Body of pancreas (tissue), 4 donors: ENCODE data around the gene TWIST1. TPM values are rescaled to one million over a fixed set of nuclear protein-coding genes. Genes with fewer than 3 reads are reported as not detected.

Experiments
- ATAC-seq: fragments of 150-250 bp; one replicate; pipeline ENCODE4 v1.9.1; 2016
- DNase-seq, 4 donors: peaks; one replicate each; pipeline ENCODE4 v3.0.0-alpha.2; 2019
- H3K27ac ChIP-seq, 4 donors: fragments of 200-600 bp; sonication (generic); 1 replicate in 3 of 4; 2 replicates in 1 of 4; pipeline versions ENCODE4 v1.5.1 to v1.6.1; 2016 to 2019; ENCODE audit warnings: mild to moderate bottlenecking in 1 of 4, mixed read lengths in 1 of 4, moderate library complexity in 1 of 4
- H3K27me3 ChIP-seq, 2 donors: fragments of 200-600 bp; sonication (generic); one replicate each; pipeline ENCODE4 v1.6.0; 2016; ENCODE audit warnings: mild to moderate bottlenecking in 1 of 2
- H3K36me3 ChIP-seq, 2 donors: fragments of 200-600 bp; sonication (generic); replicated peaks in 1 of 2; 2 replicates each; pipeline ENCODE4 v1.5.1; 2016; ENCODE audit warnings: low read depth in 2 of 2; ENCODE audit not compliant: insufficient read depth in 1 of 2
- H3K4me1 ChIP-seq: fragments of 200-600 bp; sonication (generic); one replicate; pipeline ENCODE4 v1.6.0; 2016
- H3K4me3 ChIP-seq, 2 donors: fragments of 200-600 bp; sonication (generic); 1 replicate in 1 of 2; 2 replicates in 1 of 2; pipeline ENCODE4 v1.5.1; 2016 to 2019
- H3K9me3 ChIP-seq, 3 donors: fragments of 200-600 bp; sonication (generic); 1 replicate in 2 of 3; 2 replicates in 1 of 3; pipeline ENCODE4 v1.5.1; 2016
- POLR2A ChIP-seq, 3 donors: fragments of 450-650 bp; IDR thresholded peaks; one replicate each; pipeline ENCODE4 v1.6.1; 2016; ENCODE audit warnings: antibody characterized with exemption in 3 of 3, mild to moderate bottlenecking in 2 of 3
- WGBS, 2 donors: methylation state at CpG; one replicate each; pipeline ENCODE4 v1.1.5; 2017; 5-methylcytosine and 5-hydroxymethylcytosine counted together
- intact Hi-C: fragments of 100-400 bp; cut with DNase I; formaldehyde crosslinking; loops from one replicate; pipeline ENCODE4 v1.15.1; 2023
- total RNA-seq, 2 donors: library from RNA; depleted of rRNA; stranded (reverse); fragments of >200 nt; gene quantifications; one replicate each; pipeline ENCODE4 v1.1.0, GENCODE V29; 2016
- TF ChIP-seq, protein P1 (sequence below), 7 experiments: fragments of 450-650 bp in 4 of 7; fragments of 200-600 bp in 3 of 7; sonication (generic) in 3 of 7; IDR thresholded peaks; one replicate each; pipeline ENCODE4 v1.5.1; 2016 to 2019; ENCODE audit warnings: antibody characterized with exemption in 7 of 7

TWIST1 gene
- total RNA-seq, 2 donors from 2014 or later = 0.52 to 3.0 TPM

DNA sequence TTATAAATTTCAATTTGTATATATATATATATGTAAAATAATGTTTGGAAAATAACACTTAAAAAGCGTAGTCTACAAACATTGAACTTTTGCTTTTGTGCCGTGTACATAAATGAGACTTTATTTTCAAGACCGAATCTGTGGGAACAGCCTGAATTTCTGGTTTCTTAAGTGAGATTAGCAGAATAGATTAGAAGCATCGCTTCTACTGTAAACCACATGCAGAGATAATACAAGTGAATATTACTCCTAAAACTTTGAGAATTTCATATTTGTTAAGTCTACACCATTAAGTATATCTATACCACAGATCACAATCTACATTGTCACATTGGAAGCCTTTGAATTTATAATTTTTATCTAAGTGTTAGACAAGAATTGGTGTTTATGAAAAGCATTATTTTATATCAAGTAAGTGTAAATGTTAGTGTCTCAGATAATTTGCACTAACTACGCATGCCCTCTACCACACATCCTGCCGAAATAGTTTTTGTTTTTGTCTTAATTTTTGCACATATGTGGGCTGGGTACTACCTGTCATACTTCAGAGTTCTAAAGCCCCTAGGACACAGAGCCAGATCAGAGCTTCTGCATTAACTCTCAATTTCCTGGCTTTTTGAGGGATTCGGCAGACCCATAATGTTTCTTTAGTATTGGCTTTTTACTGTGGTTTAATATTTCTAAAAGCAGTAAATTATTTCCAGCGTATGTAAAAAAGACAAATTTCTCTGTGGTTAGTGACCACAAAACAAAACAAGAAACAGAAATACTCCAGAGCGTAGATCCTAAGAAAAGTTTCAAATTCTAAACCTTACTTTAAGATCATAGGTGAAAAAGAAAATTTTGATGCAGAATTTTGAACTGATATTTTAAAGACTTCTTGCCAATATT lies 20.0 kb downstream of the TWIST1 start:
- no peaks in the 10 kb centered on the region for H3K27me3 ChIP-seq
- no peak overlapping the region for H3K27ac ChIP-seq
- no peaks in the 10 kb centered on the region for H3K36me3 ChIP-seq
- intact Hi-C loops = no loop called here
- ATAC-seq = no peak
- H3K9me3 ChIP-seq = no peaks in the 10 kb centered on the region
- no peaks in the 10 kb centered on the region for H3K4me1 ChIP-seq
- no peak overlapping the region for H3K4me3 ChIP-seq
- DNase-seq = no peak
- TF ChIP-seq, protein P1, sequence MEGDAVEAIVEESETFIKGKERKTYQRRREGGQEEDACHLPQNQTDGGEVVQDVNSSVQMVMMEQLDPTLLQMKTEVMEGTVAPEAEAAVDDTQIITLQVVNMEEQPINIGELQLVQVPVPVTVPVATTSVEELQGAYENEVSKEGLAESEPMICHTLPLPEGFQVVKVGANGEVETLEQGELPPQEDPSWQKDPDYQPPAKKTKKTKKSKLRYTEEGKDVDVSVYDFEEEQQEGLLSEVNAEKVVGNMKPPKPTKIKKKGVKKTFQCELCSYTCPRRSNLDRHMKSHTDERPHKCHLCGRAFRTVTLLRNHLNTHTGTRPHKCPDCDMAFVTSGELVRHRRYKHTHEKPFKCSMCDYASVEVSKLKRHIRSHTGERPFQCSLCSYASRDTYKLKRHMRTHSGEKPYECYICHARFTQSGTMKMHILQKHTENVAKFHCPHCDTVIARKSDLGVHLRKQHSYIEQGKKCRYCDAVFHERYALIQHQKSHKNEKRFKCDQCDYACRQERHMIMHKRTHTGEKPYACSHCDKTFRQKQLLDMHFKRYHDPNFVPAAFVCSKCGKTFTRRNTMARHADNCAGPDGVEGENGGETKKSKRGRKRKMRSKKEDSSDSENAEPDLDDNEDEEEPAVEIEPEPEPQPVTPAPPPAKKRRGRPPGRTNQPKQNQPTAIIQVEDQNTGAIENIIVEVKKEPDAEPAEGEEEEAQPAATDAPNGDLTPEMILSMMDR (IDR thresholded peaks at IDR 0.05) = no peak
- no peak for TF ChIP-seq POLR2A (IDR thresholded peaks at IDR 0.05)
- 65 to 76% methylated on average over 9 of the region's 9 CpGs for WGBS, 2 donors

DNA sequence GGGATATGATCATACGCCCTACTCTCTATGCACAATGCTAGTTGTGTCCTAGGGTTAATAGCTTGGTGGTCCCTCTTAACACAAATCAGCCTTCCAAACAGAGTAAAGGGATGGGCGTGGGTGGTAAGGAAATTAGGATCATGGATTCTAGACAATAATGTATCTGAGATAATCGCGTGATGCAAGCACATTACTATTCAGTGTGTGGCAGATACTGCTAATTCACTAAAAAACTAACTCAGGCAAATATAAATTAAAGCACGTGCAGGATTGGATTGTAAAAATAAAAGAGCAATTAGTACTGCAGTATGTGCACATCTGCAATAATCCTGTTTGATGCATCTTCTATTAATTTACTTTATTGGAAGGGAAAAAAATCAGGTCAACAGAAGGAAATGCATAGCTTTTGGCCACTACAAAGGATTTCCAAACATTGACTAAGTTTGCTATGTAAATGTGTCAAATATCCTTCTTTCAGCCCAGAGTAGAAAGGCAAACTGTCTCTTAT lies 22.0 kb downstream of the TWIST1 start:
- TF ChIP-seq, protein P1 (IDR thresholded peaks at IDR 0.05) = no peak
- no peak for TF ChIP-seq POLR2A (IDR thresholded peaks at IDR 0.05)
- 53 to 58% methylated on average over 5 of the region's 5 CpGs for WGBS, 2 donors
- ATAC-seq = no peak
- Histone ChIP-seq H3K4me1 (no peaks in the 10 kb centered on the region), H3K9me3 (no peaks in the 10 kb centered on the region), H3K36me3 (no peaks in the 10 kb centered on the region), H3K27me3 (no peaks in the 10 kb centered on the region), H3K4me3 (no peak overlapping the region), H3K27ac (no peak overlapping the region)
- DNase-seq = no peak
- intact Hi-C loops = no loop called here

DNA sequence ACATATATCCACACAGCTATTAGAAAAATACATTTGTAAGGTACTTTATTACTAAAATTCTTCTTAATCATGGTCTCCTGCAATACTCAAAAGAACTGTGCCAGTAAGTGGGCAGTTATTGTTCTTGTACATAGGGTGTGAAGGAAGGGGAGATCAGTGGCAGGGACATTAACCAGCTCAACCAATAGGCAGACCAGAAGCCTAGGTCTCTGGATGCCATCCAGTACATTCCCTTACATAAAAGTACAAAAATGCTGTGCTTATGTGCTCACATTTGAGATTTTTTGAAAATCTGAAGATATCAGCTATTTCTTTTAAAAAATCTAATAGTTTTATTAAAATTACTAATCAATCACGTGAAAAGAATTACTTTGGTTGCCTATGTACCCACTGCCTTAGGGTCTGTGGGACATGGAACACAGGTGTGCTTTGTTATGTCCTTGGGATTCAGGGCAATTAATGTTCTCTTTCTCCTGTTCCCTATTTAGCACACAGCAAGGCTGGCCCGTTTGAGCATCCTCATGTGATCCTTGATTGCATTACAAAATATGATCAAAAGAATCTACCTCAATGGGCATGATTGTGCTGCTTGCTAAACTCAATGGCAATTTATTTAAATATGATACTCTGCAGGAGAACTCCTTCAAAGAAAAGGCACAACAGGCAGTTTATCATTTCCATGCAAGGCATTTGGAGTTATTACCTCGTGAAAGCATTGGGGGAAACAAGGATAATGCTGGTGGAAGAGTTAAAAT lies 22.7 kb downstream of the TWIST1 start:
- no peak for ATAC-seq
- WGBS, 2 donors = 28 to 35% methylated on average over 3 of the region's 3 CpGs

DNA sequence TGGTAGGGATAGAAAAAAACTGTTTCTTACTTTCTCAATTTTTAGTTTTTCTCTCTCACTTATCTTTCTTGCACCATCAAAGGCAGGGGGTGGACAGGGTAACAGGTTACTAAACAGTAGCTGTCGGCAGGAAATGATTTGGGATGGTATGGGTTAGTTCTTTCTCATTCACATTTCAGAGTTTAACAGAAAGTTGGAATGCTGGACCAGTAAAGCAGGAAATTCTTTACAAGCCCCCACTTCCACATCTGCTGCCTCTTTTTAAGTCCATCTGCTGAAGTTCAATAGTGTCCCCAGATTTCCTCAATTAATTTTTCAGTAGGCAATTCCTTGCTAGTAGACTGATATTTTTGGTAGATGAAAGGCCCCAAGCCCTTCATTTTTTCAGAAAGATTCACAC lies 23.3 kb downstream of the TWIST1 start:
- intact Hi-C loops = no loop called here
- H3K27ac ChIP-seq = no peak overlapping the region
- TF ChIP-seq, protein P1 (IDR thresholded peaks at IDR 0.05) = no peak
- TF ChIP-seq POLR2A (IDR thresholded peaks at IDR 0.05) = no peak
- H3K9me3 ChIP-seq = no peaks in the 10 kb centered on the region
- H3K4me3 ChIP-seq = no peak overlapping the region
- no peaks in the 10 kb centered on the region for H3K4me1 ChIP-seq
- DNase-seq = no peak
- no peaks in the 10 kb centered on the region for H3K27me3 ChIP-seq
- no peaks in the 10 kb centered on the region for H3K36me3 ChIP-seq
- 42 to 43% methylated on average over 1 of the region's 1 CpG for WGBS, 2 donors
- no peak for ATAC-seq

More for the DNA sequence above, 22.7 kb downstream of the TWIST1 start:
- Histone ChIP-seq H3K27me3 (no peaks in the 10 kb centered on the region), H3K27ac (no peak overlapping the region), H3K4me1 (no peaks in the 10 kb centered on the region), H3K4me3 (no peak overlapping the region), H3K9me3 (no peaks in the 10 kb centered on the region), H3K36me3 (no peaks in the 10 kb centered on the region)
- TF ChIP-seq, protein P1 (IDR thresholded peaks at IDR 0.05) = no peak
- no peak for TF ChIP-seq POLR2A (IDR thresholded peaks at IDR 0.05)
- intact Hi-C loops = no loop called here
- DNase-seq = no peak
